ENCODE results near the gene SRRM2.
A peak's percentile ranks its signal among the peaks of the same experiment; 100 is the strongest.

Gene SRRM2

GRCh38 chr16:2778630-2778958 is 26.2 kb downstream of the SRRM2 start:
- DNase-seq: no peak

GRCh38 chr16:2779151-2779920 is 26.9 kb downstream of the SRRM2 start:
- DNase-seq: no peak

- no peak for DNase-seq
These were observed 27.8 kb downstream of the SRRM2 start for GRCh38 chr16:2779978-2780898.

- no peak for DNase-seq
These were observed 30.3 kb downstream of the SRRM2 start for GRCh38 chr16:2782583-2783351.

GRCh38 chr16:2783581-2784357 is 31.3 kb downstream of the SRRM2 start:
- DNase-seq: no peak

- peak; percentile 25 for DNase-seq
These were observed 32.1 kb downstream of the SRRM2 start for GRCh38 chr16:2784358-2785100.

GRCh38 chr16:2785101-2785991 is 32.9 kb downstream of the SRRM2 start:
- peak; percentile 45 for DNase-seq

GRCh38 chr16:2786061-2786825 is 33.8 kb downstream of the SRRM2 start:
- DNase-seq: no peak

- no peak for DNase-seq
These were observed 34.4 kb downstream of the SRRM2 start for GRCh38 chr16:2786826-2787151.

- no peak for DNase-seq
These were observed 35.0 kb downstream of the SRRM2 start, which contains the start of gene PRSS33 for GRCh38 chr16:2787406-2787805. Gene PRSS33 (minus strand): TSS chr16:2787560. CDS start chr16:2786547, 1,013 bp downstream.

- no peak for DNase-seq
These were observed 35.5 kb downstream of the SRRM2 start for GRCh38 chr16:2787961-2788360.

- DNase-seq: no peak
These were observed 38.2 kb downstream of the SRRM2 start for GRCh38 chr16:2790631-2791030.

GRCh38 chr16:2791174-2791573 is 38.7 kb downstream of the SRRM2 start:
- DNase-seq: no peak

- DNase-seq: no peak
These were observed 40.5 kb downstream of the SRRM2 start for GRCh38 chr16:2792940-2793339.

GRCh38 chr16:2795395-2796143 is 43.1 kb downstream of the SRRM2 start:
- DNase-seq: no peak

- DNase-seq: no peak
These were observed 46.3 kb downstream of the SRRM2 start for GRCh38 chr16:2798723-2799204.

- DNase-seq: no peak
These were observed 46.9 kb downstream of the SRRM2 start for GRCh38 chr16:2799205-2799858.

- no peak for DNase-seq
These were observed 47.4 kb downstream of the SRRM2 start for GRCh38 chr16:2799859-2800226.
